ENCODE results near the gene PRRT4.

Gene PRRT4

DNA sequence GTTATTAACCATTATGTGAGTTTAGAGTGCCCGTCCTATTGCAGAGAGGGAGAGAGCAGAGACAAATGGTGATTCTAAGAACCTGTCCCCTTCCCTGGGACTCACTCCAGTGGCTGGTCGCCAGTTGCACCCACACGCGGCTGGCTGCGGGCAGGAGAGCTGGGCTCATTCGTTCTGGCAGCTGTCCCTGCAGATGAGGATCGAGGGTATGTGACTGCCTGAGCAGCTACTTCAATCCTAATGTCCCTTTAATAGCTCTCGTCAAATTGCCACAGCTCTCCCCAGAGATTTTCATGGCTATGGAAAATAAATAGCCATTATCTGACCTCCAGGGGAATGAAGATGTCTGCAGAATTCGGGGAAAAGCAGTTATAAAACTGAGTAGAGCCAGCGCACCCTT is 59.4 kb downstream of the PRRT4 start:
- Histone ChIP-seq H3K9me3 (ENCODE audit: low read length) (no peaks in the 10 kb centered on the region), H3K9ac (ENCODE audit: low read length) (no peak overlapping the region), H4K20me1 (ENCODE audit: insufficient read depth, low read length) (no peaks in the 10 kb centered on the region), H3K79me2 (ENCODE audit: insufficient read depth, low read length) (no peaks in the 10 kb centered on the region), H3K27ac (ENCODE audit: low read depth, low read length, poor library complexity, severe bottlenecking) (no peak overlapping the region), H3K4me3 (ENCODE audit: low read depth, low read length, poor library complexity, severe bottlenecking) (no peak overlapping the region), H2AFZ (ENCODE audit: low read length) (no peak overlapping the region), H3K36me3 (ENCODE audit: insufficient read depth, low read length) (peaks cover 41% of the 10 kb centered on the region), H3F3A (ENCODE audit: insufficient read depth, low read length) (no peaks in the 10 kb centered on the region), H3K4me1 (ENCODE audit: insufficient read depth, low read length, severe bottlenecking) (no peaks in the 10 kb centered on the region), H3K27me3 (ENCODE audit: insufficient read depth, low read length) (no peaks in the 10 kb centered on the region), H3K4me2 (ENCODE audit: low read length) (no peak overlapping the region), H3K9me2 (ENCODE audit: low read depth, low read length) (no peaks in the 10 kb centered on the region)
- TF ChIP-seq, protein P1, sequence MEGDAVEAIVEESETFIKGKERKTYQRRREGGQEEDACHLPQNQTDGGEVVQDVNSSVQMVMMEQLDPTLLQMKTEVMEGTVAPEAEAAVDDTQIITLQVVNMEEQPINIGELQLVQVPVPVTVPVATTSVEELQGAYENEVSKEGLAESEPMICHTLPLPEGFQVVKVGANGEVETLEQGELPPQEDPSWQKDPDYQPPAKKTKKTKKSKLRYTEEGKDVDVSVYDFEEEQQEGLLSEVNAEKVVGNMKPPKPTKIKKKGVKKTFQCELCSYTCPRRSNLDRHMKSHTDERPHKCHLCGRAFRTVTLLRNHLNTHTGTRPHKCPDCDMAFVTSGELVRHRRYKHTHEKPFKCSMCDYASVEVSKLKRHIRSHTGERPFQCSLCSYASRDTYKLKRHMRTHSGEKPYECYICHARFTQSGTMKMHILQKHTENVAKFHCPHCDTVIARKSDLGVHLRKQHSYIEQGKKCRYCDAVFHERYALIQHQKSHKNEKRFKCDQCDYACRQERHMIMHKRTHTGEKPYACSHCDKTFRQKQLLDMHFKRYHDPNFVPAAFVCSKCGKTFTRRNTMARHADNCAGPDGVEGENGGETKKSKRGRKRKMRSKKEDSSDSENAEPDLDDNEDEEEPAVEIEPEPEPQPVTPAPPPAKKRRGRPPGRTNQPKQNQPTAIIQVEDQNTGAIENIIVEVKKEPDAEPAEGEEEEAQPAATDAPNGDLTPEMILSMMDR (IDR thresholded peaks at IDR 0.05; ENCODE audit: low read length) = no peak
- no peak for TF ChIP-seq EZH2 (IDR thresholded peaks at IDR 0.05; ENCODE audit: borderline replicate concordance, low read length)
